HG02840 (cell line): ENCODE measurements around the gene SLC2A8.

Experiments used
- ATAC-seq: cut with Tn5 transposase; IDR thresholded peaks from one replicate; pipeline ENCODE4 v1.9.1; 2021; ENCODE audit warnings: mild to moderate bottlenecking, moderate library complexity, moderate number of reproducible peaks; ENCODE audit not compliant: unreplicated experiment, low FRiP score

Gene SLC2A8

DNA sequence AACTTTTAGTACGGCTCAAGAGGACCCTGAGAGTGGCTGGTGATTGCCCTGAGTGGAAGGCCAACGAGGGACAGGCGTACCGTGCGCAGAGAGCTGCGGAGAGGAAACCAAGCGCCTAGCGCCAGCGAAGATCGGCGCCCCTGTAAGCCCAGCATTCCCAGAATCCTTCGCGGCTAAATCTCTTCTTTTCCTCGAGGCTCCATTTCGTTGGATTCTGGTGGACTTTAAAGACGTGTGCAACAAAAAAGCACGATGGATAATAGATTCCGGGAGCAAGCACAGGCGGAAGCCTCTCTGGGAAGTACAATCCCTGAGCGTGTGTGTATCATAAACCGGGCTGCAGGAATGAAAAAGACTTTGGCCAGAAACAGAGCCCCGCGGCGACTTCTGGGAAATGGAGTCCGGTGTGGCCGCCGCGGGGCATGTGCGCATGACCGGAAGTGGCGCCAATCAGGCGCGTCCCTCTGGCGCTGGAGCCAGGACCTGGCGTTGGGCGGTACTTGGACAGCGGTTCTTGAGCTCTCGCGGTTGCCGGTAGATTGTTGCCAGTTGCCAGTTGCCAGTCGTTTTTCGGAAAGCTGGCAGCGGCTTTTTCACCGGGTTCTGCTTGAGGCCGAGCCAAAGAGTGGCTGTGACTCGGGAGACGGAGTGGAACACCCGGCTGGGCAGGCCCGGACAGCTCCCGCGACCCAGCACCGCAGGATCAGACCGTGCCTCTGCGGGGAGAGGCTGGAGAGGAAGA lies 27.1 kb downstream of the SLC2A8 start, which contains the start of gene ZNF79:
ZNF79 (plus strand) TSS at position 449 of the 742 bp plus-strand sequence. CDS start 406 bp downstream, outside the sequence.
- peak; percentile 83 for ATAC-seq

GRCh38 chr9:127424676-127424999 lies 27.7 kb downstream of the SLC2A8 start:
- ATAC-seq, result no peak

DNA sequence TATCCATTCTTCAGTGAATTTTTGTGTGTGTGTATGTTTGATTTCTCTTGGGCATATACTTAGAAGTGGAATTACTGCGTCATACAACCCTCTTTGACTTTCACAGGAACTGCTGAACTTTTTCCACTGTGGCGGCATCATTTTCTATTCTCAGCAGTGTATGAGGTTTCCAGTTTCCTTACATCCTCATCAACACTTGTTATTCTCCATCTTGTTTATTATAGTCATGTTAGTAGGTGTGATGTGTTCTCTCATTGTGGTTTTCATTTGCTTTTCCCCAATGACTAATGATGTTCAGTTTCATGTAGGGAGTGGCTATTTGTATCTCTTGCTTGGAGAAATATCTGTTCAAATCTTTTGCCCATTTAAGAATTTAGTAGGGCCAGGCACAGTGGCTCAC lies 29.8 kb downstream of the SLC2A8 start:
- ATAC-seq, result no peak

DNA sequence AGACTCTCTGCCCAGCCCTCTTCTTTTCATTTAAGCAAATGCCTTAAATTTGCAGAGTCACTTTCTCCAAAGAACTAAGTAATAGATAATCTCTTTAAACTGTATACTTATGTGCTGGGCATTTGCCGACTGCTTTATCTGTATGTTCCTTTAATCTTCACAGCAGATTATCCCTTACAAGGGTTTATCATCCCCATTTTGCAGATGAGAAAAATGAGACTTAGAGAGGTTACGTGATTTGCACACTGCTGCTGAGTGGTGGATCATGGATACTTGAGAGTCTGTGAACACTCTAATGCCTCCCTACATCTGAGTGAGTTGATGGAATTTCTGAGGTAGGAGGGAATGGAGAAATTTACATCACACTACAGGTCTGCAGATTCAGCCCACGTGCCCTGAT lies 31.4 kb downstream of the SLC2A8 start:
- ATAC-seq, result no peak

GRCh38 chr9:127430415-127430814 lies 33.4 kb downstream of the SLC2A8 start:
- ATAC-seq, result no peak

DNA sequence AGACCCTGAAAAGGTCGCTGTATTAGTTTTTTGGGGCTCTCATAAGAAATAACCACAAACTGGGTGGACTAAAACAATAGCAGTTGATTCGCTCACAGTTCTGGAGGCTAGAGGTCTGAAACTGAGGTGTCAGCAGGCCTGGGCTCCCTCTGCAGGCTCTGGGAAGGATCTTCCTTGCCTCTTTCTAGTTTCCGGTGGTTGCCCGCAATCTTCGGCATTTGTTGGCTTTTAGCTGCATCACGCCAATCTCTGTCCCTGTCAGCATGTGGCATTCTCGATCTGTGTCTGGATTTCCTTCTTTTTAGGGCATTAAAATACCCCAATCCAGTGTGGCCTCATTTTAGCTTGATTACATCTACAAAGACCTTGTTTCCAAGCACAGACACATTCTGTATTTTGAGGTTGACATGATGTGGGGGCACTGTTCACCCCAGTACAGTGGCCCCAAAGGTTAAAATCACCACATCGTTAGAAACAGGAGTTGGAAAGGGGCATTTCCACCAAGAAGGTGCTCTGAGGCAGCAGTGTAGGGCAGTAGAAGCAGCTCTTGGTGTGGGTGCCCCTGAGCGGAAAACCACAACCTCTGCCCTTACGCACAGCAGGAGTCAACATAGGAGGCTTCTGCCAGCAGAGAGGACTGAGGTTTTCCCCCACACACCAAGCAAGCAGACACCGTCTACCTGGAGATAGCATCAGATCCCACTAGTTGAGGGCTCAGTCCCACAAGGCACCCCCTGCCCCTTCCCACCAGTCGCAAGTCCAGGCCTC lies 40.7 kb downstream of the SLC2A8 start:
- no peak for ATAC-seq

- no peak for ATAC-seq
Observed at GRCh38 chr9:127438394-127438793, 41.4 kb downstream of the SLC2A8 start.

GRCh38 chr9:127444283-127444920 lies 47.4 kb downstream of the SLC2A8 start:
- no peak for ATAC-seq

GRCh38 chr9:127444921-127445850 lies 48.2 kb downstream of the SLC2A8 start:
- no peak for ATAC-seq

- no peak for ATAC-seq
Observed at GRCh38 chr9:127445851-127446712, 49.1 kb downstream of the SLC2A8 start.

- no peak for ATAC-seq
Observed at GRCh38 chr9:127446713-127447415, 49.9 kb downstream of the SLC2A8 start.

GRCh38 chr9:127447416-127448111 lies 50.6 kb downstream of the SLC2A8 start:
- no peak for ATAC-seq

GRCh38 chr9:127448112-127448805 lies 51.3 kb downstream of the SLC2A8 start:
- no peak for ATAC-seq

GRCh38 chr9:127449332-127449966 lies 52.5 kb downstream of the SLC2A8 start:
- ATAC-seq, result no peak

DNA sequence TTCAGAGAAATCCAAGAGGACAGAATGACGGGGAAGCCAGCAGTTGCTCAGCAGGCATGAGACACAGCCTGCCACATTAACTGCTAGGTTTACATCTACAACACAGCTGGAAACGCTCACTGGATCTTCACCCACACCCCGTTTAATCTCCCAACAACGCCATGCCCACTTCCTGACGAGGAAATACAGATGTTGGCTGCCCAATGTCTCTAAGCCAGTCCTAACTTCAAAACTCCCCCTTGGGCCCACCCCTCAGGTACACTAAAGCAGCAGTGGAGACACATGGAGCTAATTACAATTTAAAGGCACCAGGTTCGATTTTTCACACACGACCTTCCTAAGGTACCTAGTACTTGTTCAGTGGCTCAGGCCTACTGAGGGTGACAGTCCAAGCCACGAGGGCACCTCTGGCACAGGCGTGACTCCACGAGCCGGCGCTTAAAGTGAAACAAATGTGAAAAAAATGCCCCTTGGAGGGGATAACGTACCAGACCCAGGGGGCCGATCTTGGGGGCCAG lies 53.3 kb downstream of the SLC2A8 start:
- no peak for ATAC-seq

GRCh38 chr9:127450830-127451607 lies 54.0 kb downstream of the SLC2A8 start, which contains the start of the genes LRSAM1 and RPL12:
Gene LRSAM1 (plus strand): TSS chr9:127451510. CDS start chr9:127454528, 3,018 bp downstream.
Gene RPL12 (minus strand): TSS chr9:127451406. CDS start chr9:127451317, 89 bp downstream.
- peak; percentile 70 for ATAC-seq
